Mammary epithelial cell (primary cell): Measurements from ENCODE around the gene ATF1.

Source experiments
- CTCF ChIP-seq, 2 donors: IDR thresholded peaks in 1 of 2; conservative IDR thresholded peaks in 1 of 2; 2 replicates each; pipeline ENCODE4 v1.5.1; 2011 to 2012; ENCODE audit warnings: inconsistent platforms in 2 of 2, low read length in 2 of 2, mild to moderate bottlenecking in 2 of 2, control low read depth in 1 of 2, low read depth in 1 of 2; ENCODE audit not compliant: insufficient read depth in 1 of 2; ENCODE audit errors: extremely low read depth in 1 of 2
- EZH2 ChIP-seq: IDR thresholded peaks from 2 replicates; pipeline ENCODE4 v1.6.1; 2012; ENCODE audit warnings: low read length, inconsistent platforms, borderline replicate concordance

GRCh38 chr12:50859621-50860310 lies 95.9 kb downstream of the ATF1 start:
- TF ChIP-seq CTCF (conservative IDR thresholded peaks at IDR 0.05 in 1 of 2, IDR thresholded peaks at IDR 0.05 in 1 of 2; ENCODE audit: extremely low read depth in 1 of 2, insufficient read depth in 1 of 2, low read depth in 1 of 2, low read length in 2 of 2) (no peak), EZH2 (no peak)
